Mucosa of stomach (tissue), 1 donor: ENCODE measurements around the gene SLC44A2.

Source experiments
- H3K27me3 ChIP-seq: one replicate; pipeline ENCODE4 v1.7.0; 2013; ENCODE audit warnings: mild to moderate bottlenecking, low read length; ENCODE audit not compliant: control insufficient read depth, insufficient read depth
- H3K36me3 ChIP-seq: one replicate; pipeline ENCODE4 v1.7.0; 2013; ENCODE audit warnings: low read length; ENCODE audit not compliant: control insufficient read depth, insufficient read depth
- H3K4me1 ChIP-seq: one replicate; pipeline ENCODE4 v1.7.0; 2013; ENCODE audit warnings: mild to moderate bottlenecking, low read length; ENCODE audit not compliant: control insufficient read depth, insufficient read depth
- H3K4me3 ChIP-seq: one replicate; pipeline ENCODE4 v1.7.0; 2013; ENCODE audit warnings: low read length
- H3K9ac ChIP-seq: one replicate; pipeline ENCODE4 v1.7.0; 2013; ENCODE audit warnings: mild to moderate bottlenecking, low read length, moderate library complexity
- H3K9me3 ChIP-seq: one replicate; pipeline ENCODE4 v1.7.0; 2013; ENCODE audit warnings: mild to moderate bottlenecking, low read length, moderate library complexity; ENCODE audit not compliant: control insufficient read depth
- donor health status: Pancreatic carcinoma.

Gene SLC44A2

DNA sequence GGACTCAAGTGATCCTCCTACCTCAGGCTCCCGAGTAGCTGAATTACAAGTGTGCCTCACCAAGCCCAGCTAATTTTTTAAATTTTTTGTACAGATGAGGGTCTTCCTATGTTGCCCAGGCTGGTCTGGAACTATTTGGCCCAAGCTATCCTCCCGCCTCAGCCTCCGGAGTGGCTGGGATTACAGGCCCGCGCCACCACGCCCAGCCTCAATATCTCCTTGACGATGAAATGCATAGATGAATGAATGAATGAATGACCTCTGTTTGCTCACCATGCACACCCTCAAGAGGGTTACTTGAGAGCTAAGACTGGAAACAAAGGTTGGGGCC is 23.4 kb upstream of the SLC44A2 start:
- no peak overlapping the region for H3K4me3 ChIP-seq
- H3K27me3 ChIP-seq, result no peaks in the 10 kb centered on the region
- H3K4me1 ChIP-seq, result peaks cover 24% of the 10 kb centered on the region
- H3K9me3 ChIP-seq, result no peaks in the 10 kb centered on the region
- H3K36me3 ChIP-seq, result no peaks in the 10 kb centered on the region
- no peak overlapping the region for H3K9ac ChIP-seq

DNA sequence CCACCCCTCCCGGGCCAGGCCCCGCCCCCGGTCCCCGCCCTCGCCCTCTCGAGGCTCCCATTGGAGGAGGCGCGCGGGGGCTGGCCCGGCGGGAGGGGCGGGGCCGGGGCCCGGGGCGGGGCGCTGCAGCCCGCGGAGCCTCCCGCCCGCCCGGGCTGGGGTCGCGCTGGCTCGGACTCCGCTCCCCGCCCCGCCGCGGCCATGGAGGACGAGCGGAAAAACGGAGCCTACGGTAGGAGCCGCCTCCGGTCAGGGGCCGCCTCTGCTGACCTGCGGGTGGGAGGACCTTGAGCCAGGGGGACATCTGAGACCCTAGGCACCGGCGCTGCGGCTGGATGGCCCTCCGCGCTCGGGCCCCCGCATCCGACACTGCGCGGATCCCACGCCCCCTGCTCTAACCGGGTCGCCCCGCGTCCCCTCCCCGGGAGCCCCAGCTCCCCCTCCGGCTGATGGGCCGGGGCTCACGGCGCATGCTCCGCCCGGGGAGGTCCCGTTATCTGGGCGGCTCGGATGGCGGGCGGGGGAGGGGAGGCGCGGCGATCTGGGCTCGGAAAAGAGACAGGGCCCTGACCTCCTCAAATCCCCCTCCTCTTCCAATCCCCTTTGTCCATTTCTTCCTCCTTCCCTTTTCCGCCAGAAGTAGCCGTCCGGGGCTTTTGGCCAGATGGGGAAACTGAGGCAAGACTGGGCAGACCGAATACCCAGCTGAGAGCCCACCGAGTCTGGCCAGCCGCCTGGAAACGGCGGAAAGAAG is 22.8 kb upstream of the SLC44A2 start:
- peaks cover 24% of the 10 kb centered on the region for H3K4me1 ChIP-seq
- peak overlapping the region; percentile 70 for H3K9ac ChIP-seq
- no peaks in the 10 kb centered on the region for H3K9me3 ChIP-seq
- no peaks in the 10 kb centered on the region for H3K36me3 ChIP-seq
- peak overlapping the region; percentile 56 for H3K4me3 ChIP-seq
- H3K27me3 ChIP-seq, result no peaks in the 10 kb centered on the region

- Histone ChIP-seq H3K9ac (peak overlapping the region; percentile 70), H3K36me3 (no peaks in the 10 kb centered on the region), H3K27me3 (no peaks in the 10 kb centered on the region), H3K4me1 (peaks cover 24% of the 10 kb centered on the region), H3K4me3 (peak overlapping the region; percentile 56), H3K9me3 (no peaks in the 10 kb centered on the region)
Measured at GRCh38 chr19:10603084-10603872, 22.1 kb upstream of the SLC44A2 start.

- no peak overlapping the region for H3K4me3 ChIP-seq
Measured at GRCh38 chr19:10603873-10604459, 21.4 kb upstream of the SLC44A2 start.

DNA sequence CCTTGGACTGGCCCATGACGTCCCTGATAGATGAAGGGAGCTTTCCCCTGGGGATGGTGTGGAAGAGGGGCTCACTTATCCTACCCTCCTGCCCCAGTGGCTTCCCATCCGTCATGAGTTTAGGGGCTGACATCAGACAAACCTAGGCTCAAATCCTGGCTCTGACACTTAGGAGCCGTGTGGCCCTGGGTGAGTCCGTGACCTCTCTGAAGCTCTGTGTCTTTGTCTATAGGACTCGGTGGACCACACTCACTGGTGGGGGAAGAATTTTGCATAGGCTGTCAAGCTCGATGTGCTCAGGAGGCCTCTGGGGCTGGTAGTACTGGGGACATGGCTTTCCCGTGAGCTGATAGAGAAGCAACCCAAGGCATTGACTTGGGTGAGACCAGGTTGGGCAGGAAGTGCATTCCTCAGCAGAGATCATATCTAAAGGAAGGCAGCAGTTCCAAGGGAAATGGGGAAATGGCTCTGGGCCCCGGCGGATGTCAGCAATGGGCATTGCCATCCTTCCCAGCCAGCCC is 20.8 kb upstream of the SLC44A2 start:
- peaks cover 24% of the 10 kb centered on the region for H3K4me1 ChIP-seq
- H3K27me3 ChIP-seq, result no peaks in the 10 kb centered on the region
- no peaks in the 10 kb centered on the region for H3K9me3 ChIP-seq
- no peak overlapping the region for H3K9ac ChIP-seq
- H3K36me3 ChIP-seq, result no peaks in the 10 kb centered on the region
- H3K4me3 ChIP-seq, result no peak overlapping the region

More at GRCh38 chr19:10603873-10604459, 21.4 kb upstream of the SLC44A2 start:
- no peaks in the 10 kb centered on the region for H3K9me3 ChIP-seq
- H3K27me3 ChIP-seq, result no peaks in the 10 kb centered on the region
- H3K36me3 ChIP-seq, result no peaks in the 10 kb centered on the region
- peak overlapping the region; percentile 70 for H3K9ac ChIP-seq
- H3K4me1 ChIP-seq, result peaks cover 24% of the 10 kb centered on the region

DNA sequence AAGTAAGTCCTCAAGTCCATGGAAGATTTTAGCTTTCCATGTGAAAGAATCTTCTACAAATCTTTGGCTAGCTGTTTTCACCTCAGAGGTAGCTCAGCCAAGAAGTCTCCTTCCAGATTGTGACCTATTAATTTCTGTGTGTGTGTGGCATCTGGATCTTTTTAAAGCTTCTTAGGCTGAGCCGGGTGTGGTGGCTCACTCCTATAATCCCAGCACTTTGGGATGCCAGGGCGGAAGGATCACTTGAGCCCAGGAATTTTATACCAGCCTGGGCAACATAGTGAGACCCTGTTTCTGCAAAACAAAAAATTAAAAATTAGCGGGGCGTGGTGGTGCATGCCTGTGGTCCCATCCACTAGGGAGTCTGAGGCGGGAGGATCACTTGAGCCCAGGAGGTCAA is 13.4 kb upstream of the SLC44A2 start:
- H3K9me3 ChIP-seq, result no peaks in the 10 kb centered on the region
- H3K9ac ChIP-seq, result no peak overlapping the region
- peaks cover 28% of the 10 kb centered on the region for H3K4me1 ChIP-seq
- no peak overlapping the region for H3K4me3 ChIP-seq
- H3K27me3 ChIP-seq, result no peaks in the 10 kb centered on the region
- H3K36me3 ChIP-seq, result no peaks in the 10 kb centered on the region

GRCh38 chr19:10612499-10613119 is 12.7 kb upstream of the SLC44A2 start:
- H3K4me1 ChIP-seq, result peaks cover 35% of the 10 kb centered on the region
- no peak overlapping the region for H3K4me3 ChIP-seq
- no peaks in the 10 kb centered on the region for H3K9me3 ChIP-seq
- no peak overlapping the region for H3K9ac ChIP-seq
- H3K36me3 ChIP-seq, result no peaks in the 10 kb centered on the region
- no peaks in the 10 kb centered on the region for H3K27me3 ChIP-seq

DNA sequence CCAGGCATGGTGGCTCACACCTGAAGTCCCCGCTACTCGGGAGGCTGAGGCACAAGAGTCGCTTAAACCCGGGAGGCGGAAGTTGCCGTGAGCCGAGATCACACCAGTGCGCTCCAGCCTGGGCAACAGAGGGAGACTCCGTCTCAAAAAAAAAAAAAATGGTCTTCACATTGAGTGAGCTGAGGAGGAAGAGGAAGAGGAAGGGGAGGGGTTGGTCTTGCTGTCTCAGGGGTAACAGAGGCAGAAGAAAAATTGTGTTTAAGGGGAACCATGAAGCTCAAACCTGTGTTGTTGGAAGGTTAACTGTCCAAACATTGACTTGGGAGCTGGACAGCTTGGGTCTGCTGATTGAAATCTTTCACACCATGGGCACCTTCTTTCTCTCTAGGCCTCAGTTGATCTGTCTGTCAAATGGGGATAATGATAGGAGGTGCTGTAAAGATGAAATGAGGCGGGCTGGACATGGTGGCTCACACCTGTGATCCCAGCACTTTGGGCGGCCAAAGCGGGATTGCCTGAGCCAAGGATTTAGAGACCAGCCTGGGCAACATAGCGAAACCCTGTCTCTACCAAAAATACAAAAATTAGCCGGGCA is 9.8 kb upstream of the SLC44A2 start:
- H3K4me3 ChIP-seq, result no peak overlapping the region
- H3K4me1 ChIP-seq, result peaks cover 39% of the 10 kb centered on the region

GRCh38 chr19:10617409-10618121 is 7.8 kb upstream of the SLC44A2 start:
- Histone ChIP-seq H3K27me3 (no peaks in the 10 kb centered on the region), H3K4me3 (no peak overlapping the region), H3K9me3 (no peaks in the 10 kb centered on the region), H3K9ac (no peak overlapping the region), H3K4me1 (peaks cover 33% of the 10 kb centered on the region), H3K36me3 (no peaks in the 10 kb centered on the region)

More for the DNA sequence above, 9.8 kb upstream of the SLC44A2 start:
- no peaks in the 10 kb centered on the region for H3K27me3 ChIP-seq
- H3K9ac ChIP-seq, result no peak overlapping the region
- no peaks in the 10 kb centered on the region for H3K9me3 ChIP-seq
- no peaks in the 10 kb centered on the region for H3K36me3 ChIP-seq

- Histone ChIP-seq H3K4me3 (no peak overlapping the region), H3K36me3 (no peaks in the 10 kb centered on the region), H3K9me3 (no peaks in the 10 kb centered on the region), H3K9ac (no peak overlapping the region), H3K27me3 (no peaks in the 10 kb centered on the region), H3K4me1 (peaks cover 30% of the 10 kb centered on the region)
Measured at GRCh38 chr19:10618846-10619245, 6.5 kb upstream of the SLC44A2 start.

- H3K9ac ChIP-seq, result no peak overlapping the region
- no peaks in the 10 kb centered on the region for H3K36me3 ChIP-seq
- H3K27me3 ChIP-seq, result no peaks in the 10 kb centered on the region
- H3K4me1 ChIP-seq, result peaks cover 36% of the 10 kb centered on the region
- H3K9me3 ChIP-seq, result no peaks in the 10 kb centered on the region
- H3K4me3 ChIP-seq, result no peak overlapping the region
Measured at GRCh38 chr19:10620786-10621185, 4.6 kb upstream of the SLC44A2 start.
